Endothelial cell of umbilical vein (primary cell): ENCODE measurements around the gene MARCHF11. TPM values are rescaled to one million over a fixed set of nuclear protein-coding genes. Genes with fewer than 3 reads are reported as not detected.

Source experiments
- BruUV-seq: library from RNA; stranded (reverse); fragments of 400-500 nt; replicated peaks from 2 replicates; lab custom pipeline; 2021; lab: Mats Ljungman, UMichigan
- CTCF ChIA-PET: fragments of 300-600, 350-600 bp; sonication (Branson Sonifier 250); formaldehyde crosslinking; loops from one replicate; lab custom pipeline; 2021; ENCODE audit warnings: antibody characterized with exemption, inconsistent platforms; lab: Charles Lee
- POLR2A ChIA-PET: fragments of 300-600, 350-600 bp; sonication (Branson Sonifier 250); formaldehyde crosslinking; loops from one replicate; lab custom pipeline; 2021; ENCODE audit warnings: antibody characterized with exemption, inconsistent platforms; lab: Charles Lee
- DNase-seq: peaks from one replicate; pipeline ENCODE4 v3.0.0-alpha.2; 2011; ENCODE audit warnings: low read depth, low spot score
- FAIRE-seq: peaks from 2 replicates; lab custom pipeline; 2011; peaks lifted over from hg19 to GRCh38; lab: Jason Lieb, UNC
- H2AFZ ChIP-seq: 2 replicates; pipeline ENCODE4 v1.6.0; 2012; ENCODE audit warnings: low read depth, low read length, control low read depth, inconsistent platforms
- H3K27ac ChIP-seq: 2 replicates; pipeline ENCODE4 v1.5.1; 2011; ENCODE audit warnings: low read depth, mild to moderate bottlenecking, control low read depth, low read length, moderate library complexity; ENCODE audit not compliant: insufficient read depth
- H3K27me3 ChIP-seq, 2 experiments: 2 replicates each; pipeline versions ENCODE4 v1.6.0 to v1.6.1; 2011; ENCODE audit warnings: low read length in 2 of 2, mixed read lengths in 1 of 2; ENCODE audit not compliant: control insufficient read depth in 2 of 2, insufficient read depth in 2 of 2
- H3K36me3 ChIP-seq, 2 experiments: 2 replicates in 1 of 2; 3 replicates in 1 of 2; pipeline ENCODE4 v1.5.1; 2011; ENCODE audit warnings: low read length in 2 of 2, mild to moderate bottlenecking in 1 of 2, moderate library complexity in 1 of 2; ENCODE audit not compliant: control insufficient read depth in 2 of 2, insufficient read depth in 2 of 2; ENCODE audit errors: extremely low read depth in 1 of 2
- H3K4me1 ChIP-seq: 3 replicates; pipeline ENCODE4 v1.5.1; 2011; ENCODE audit warnings: mild to moderate bottlenecking, low read length; ENCODE audit not compliant: control insufficient read depth, insufficient read depth; ENCODE audit errors: extremely low read depth
- H3K4me2 ChIP-seq: 2 replicates; pipeline ENCODE4 v1.6.1; 2011; ENCODE audit warnings: low read length, control low read depth, mixed read lengths; ENCODE audit not compliant: insufficient read depth
- H3K4me3 ChIP-seq, 3 experiments: fragments of 200-600 bp in 1 of 3; sonication (generic), shearing (Covaris generic) in 1 of 3; replicated peaks in 1 of 3; 2 replicates each; pipeline ENCODE4 v1.5.1; 2011 to 2016; ENCODE audit warnings: control low read depth in 3 of 3, low read length in 3 of 3, mild to moderate bottlenecking in 2 of 3, inconsistent platforms in 1 of 3, low read depth in 1 of 3, moderate library complexity in 1 of 3; ENCODE audit not compliant: insufficient read depth in 1 of 3
- H3K79me2 ChIP-seq: 2 replicates; pipeline ENCODE4 v1.6.0; 2012; ENCODE audit warnings: low read length, inconsistent platforms; ENCODE audit not compliant: control insufficient read depth, insufficient read depth
- H3K9ac ChIP-seq: replicated peaks from 2 replicates; pipeline ENCODE3; 2011; ENCODE audit warnings: low read length, control low read depth; ENCODE audit not compliant: insufficient read depth; ENCODE audit errors: extremely low read depth
- H3K9me1 ChIP-seq: replicated peaks from 3 replicates; pipeline ENCODE4 v1.6.0; 2011; ENCODE audit warnings: mild to moderate bottlenecking, low read length; ENCODE audit not compliant: control insufficient read depth, insufficient read depth; ENCODE audit errors: extremely low read depth
- H3K9me3 ChIP-seq: replicated peaks from 2 replicates; pipeline ENCODE4 v1.5.1; 2012; ENCODE audit warnings: low read length, inconsistent platforms; ENCODE audit not compliant: control insufficient read depth, insufficient read depth
- H4K20me1 ChIP-seq: replicated peaks from 2 replicates; pipeline ENCODE3; 2011; ENCODE audit warnings: mild to moderate bottlenecking, low read length; ENCODE audit not compliant: control insufficient read depth, insufficient read depth; ENCODE audit errors: extremely low read depth
- CTCF ChIP-seq, 2 donors: IDR thresholded peaks; 1 replicate in 1 of 2; 2 replicates in 1 of 2; pipeline ENCODE4 v1.5.1; 2011; ENCODE audit warnings: low read length in 2 of 2, mild to moderate bottlenecking in 2 of 2, moderate library complexity in 2 of 2, control low read depth in 1 of 2, inconsistent platforms in 1 of 2, low read depth in 1 of 2; ENCODE audit not compliant: insufficient read depth in 1 of 2; ENCODE audit errors: extremely low read depth in 1 of 2
- EZH2 ChIP-seq: IDR thresholded peaks from 2 replicates; pipeline ENCODE4 v1.6.1; 2012; ENCODE audit warnings: borderline replicate concordance, low read depth, mild to moderate bottlenecking, moderate library complexity, low read length, inconsistent platforms; ENCODE audit not compliant: severe bottlenecking
- FOS ChIP-seq: IDR thresholded peaks from 2 replicates; pipeline ENCODE4 v1.6.1; 2011; ENCODE audit warnings: mild to moderate bottlenecking, low read length, moderate library complexity, borderline replicate concordance; ENCODE audit not compliant: insufficient read depth
- GATA2 ChIP-seq: IDR thresholded peaks from 2 replicates; pipeline ENCODE4 v1.7.0; 2011; ENCODE audit warnings: low read depth, mild to moderate bottlenecking, moderate library complexity, mixed read lengths, low read length; ENCODE audit not compliant: insufficient read length, insufficient read depth
- JUN ChIP-seq: IDR thresholded peaks from 2 replicates; pipeline ENCODE4 v1.6.1; 2011; ENCODE audit warnings: borderline replicate concordance, low read depth; ENCODE audit not compliant: insufficient read length, insufficient read depth
- MAX ChIP-seq: IDR thresholded peaks from 2 replicates; pipeline ENCODE4 v1.6.1; 2011; ENCODE audit not compliant: insufficient read depth, insufficient read length
- MYC ChIP-seq: IDR thresholded peaks from one replicate; pipeline ENCODE4 v1.6.1; 2011; ENCODE audit warnings: mild to moderate bottlenecking, low read depth, low read length
- POLR2A ChIP-seq: IDR thresholded peaks from 2 replicates; pipeline ENCODE4 v1.6.1; 2012; ENCODE audit warnings: low read depth, mild to moderate bottlenecking, control low read depth, low read length
- POLR2AphosphoS5 ChIP-seq: IDR thresholded peaks from 2 replicates; pipeline ENCODE4 v1.6.1; 2012; ENCODE audit warnings: low read depth, mild to moderate bottlenecking, control low read depth, low read length, moderate library complexity; ENCODE audit not compliant: insufficient read depth
- dilution Hi-C: fragments of 300-500 bp; cut with MboI; formaldehyde crosslinking; loops from one replicate; pipeline ENCODE4 v1.15.0; 2019; ENCODE audit warnings: low sequenced_read_pairs; ENCODE audit not compliant: extremely low pct_ligation_motif_present
- intact Hi-C: fragments of 100-400 bp; cut with micrococcal nuclease; formaldehyde crosslinking; loops from one replicate; pipeline ENCODE4 v1.10.0; 2022
- polyA plus RNA-seq, 4 experiments: library from polyadenylated mRNA; depleted of rRNA in 3 of 4; stranded (reverse) in 3 of 4; unstranded in 1 of 4; fragments of >200 nt; gene quantifications; 2 replicates each; pipeline versions ENCODE4 v1.2.1 to v1.2.3, GENCODE V29; 2011 to 2012; ENCODE audit warnings: missing spikeins in 1 of 4
- total RNA-seq: library from RNA; stranded (reverse); gene quantifications from 2 replicates; pipeline ENCODE4 v1.2.3, GENCODE V29; 2021

The MARCHF11 gene
- total and polyA plus RNA-seq, 2 donors (not counting 3 experiments of a cell fraction or from before 2014, with no cell fraction given) = not detected

- no peak overlapping the region for H3K9ac ChIP-seq
- H3K9me3 ChIP-seq = no peaks in the 10 kb centered on the region
- H4K20me1 ChIP-seq = no peaks in the 10 kb centered on the region
- no peak overlapping the region for H3K4me2 ChIP-seq
- H3K36me3 ChIP-seq = no peaks in the 10 kb centered on the region
- no TSS peak for BruUV-seq
- no peak for TF ChIP-seq CTCF (IDR thresholded peaks at IDR 0.05; ENCODE audit: extremely low read depth in 1 of 2, insufficient read depth in 1 of 2, low read depth in 1 of 2, low read length in 2 of 2)
- TF ChIP-seq POLR2AphosphoS5 = no peak
- no peak for TF ChIP-seq EZH2
- TF ChIP-seq GATA2 = no peak
- TF ChIP-seq POLR2A = no peak
- TF ChIP-seq FOS = no peak
- no peak for TF ChIP-seq JUN
- TF ChIP-seq MYC = no peak
- no peak for TF ChIP-seq MAX
- H2AFZ ChIP-seq = no peak overlapping the region
- no peak for FAIRE-seq
- dilution Hi-C loops (no loop called here), intact Hi-C loops (no loop called here)
- H3K4me3 ChIP-seq = no peak overlapping the region
- POLR2A ChIA-PET = no interaction called here
- no peaks in the 10 kb centered on the region for H3K9me1 ChIP-seq
- DNase-seq = no peak
- H3K4me1 ChIP-seq = no peaks in the 10 kb centered on the region
- H3K27ac ChIP-seq = no peak overlapping the region
- H3K79me2 ChIP-seq = no peaks in the 10 kb centered on the region
- H3K27me3 ChIP-seq = peaks cover 0 to 4% of the 10 kb centered on the region in 2 experiments
- CTCF ChIA-PET = no interaction called here
Measured at GRCh38 chr5:16072616-16073015, 107.0 kb downstream of the MARCHF11 start.
